ENCODE data around the gene ZWILCH.

Gene ZWILCH

DNA sequence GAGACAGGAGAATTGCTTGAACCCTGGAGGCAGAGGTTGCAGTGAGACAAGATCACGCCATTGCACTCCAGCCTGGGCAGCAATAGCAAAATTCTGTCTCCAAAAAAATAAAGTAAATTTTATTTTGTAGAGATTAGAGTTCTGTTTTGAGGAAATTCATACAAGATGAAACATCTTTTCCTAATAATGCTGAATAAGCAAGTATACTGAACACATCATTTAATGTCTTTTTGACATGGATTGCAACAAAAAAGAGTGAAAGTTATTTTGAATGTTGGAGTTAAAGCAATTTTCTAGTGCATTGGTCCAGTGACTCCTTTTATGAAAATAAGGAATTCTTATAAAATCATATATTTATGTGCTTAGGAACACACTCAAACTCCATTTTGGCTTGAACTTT, 40.1 kb downstream of the ZWILCH start:
- no peak for DNase-seq (ENCODE audit: low read depth, low spot score)

DNA sequence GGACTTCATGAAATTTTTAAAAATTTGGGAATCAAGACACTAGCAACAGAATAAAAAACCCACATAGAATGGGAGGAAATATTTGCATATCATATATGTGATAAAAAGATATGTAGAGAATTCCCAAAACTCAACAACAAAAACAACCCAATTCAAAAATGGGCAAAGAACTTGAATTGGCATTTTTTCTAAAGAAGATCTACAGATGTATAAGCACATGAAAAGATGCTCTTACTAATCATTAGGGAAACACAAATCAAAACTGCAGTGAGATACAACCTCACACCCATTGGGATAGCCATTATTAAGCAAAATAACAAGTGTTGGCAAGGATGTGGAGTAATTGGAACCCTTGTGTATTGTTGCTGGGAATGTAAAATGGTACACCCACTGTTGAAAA, 50.6 kb downstream of the ZWILCH start:
- DNase-seq (ENCODE audit: low read depth, low spot score): no peak

DNA sequence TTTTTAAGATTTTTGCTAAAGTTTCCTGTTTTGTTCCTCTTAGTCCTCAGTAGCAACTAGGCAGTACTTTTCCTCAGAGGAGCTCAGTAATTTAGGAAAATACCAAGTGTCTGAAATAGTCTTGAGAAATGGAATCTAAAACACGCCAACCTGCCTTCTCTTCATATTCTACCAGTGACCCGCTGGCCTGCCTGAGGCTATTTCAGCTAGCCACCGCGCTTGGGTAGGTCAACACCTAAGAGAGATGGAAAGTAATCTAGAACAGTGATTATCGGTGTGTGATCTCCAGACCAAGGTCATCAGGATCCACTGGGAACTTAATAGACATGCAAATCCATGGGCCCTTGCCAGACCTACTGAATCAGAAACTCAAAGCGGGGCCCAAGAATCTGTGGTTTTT, 53.1 kb downstream of the ZWILCH start:
- DNase-seq (ENCODE audit: low read depth, low spot score): no peak

DNA sequence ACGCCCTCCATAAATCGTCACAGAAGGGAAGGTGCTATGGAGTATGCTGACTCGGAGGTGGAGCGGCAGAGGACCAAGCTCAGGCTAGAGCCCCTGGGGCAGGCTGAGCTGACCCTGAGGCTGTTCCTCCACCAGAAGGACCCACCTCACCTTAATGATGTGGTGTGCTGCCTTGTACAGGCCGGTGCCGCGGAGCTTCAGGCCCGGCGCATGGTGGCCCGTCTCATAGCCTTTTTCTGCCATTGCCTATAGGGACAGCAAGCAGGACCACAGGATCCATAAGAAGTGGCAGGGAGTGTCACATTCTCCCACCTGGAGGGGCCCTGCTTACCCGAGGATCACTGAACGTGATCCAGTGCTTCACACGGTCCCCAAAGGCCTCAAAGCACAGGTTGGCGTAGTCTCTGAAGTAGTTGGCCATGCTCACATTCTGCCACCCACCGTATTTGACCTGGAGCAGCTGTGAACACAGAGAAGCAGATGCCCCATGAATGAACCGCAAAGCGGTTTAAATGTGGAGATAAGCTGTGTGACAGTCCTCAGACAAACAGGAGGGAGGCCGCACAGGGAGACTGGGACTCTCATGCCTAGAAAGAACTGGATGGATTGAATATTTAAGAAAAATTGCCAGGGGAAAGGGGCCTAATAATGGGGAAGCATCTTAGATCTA, 55.9 kb downstream of the ZWILCH start:
- no peak for DNase-seq (ENCODE audit: low read depth, low spot score)

DNA sequence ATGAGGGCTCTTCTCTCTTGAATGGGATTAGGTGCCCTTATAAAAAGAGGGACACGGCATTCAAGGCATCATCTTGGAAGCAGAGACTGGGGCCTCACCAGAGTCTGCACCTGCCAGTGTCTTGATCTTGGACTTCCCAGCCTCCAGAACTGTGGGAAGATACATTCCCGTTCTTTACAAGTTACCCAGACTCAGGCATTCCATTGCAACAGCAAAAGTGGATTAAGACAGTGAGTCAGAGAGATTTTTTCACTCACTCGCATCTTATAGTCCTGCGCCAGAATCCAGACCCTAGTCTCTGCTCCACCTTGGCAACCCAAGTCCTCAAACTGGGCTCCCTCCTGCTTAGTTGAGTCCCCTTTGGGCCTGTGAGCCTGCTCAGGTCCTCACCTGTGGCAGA, 58.0 kb downstream of the ZWILCH start:
- DNase-seq (ENCODE audit: low read depth, low spot score): no peak

DNA sequence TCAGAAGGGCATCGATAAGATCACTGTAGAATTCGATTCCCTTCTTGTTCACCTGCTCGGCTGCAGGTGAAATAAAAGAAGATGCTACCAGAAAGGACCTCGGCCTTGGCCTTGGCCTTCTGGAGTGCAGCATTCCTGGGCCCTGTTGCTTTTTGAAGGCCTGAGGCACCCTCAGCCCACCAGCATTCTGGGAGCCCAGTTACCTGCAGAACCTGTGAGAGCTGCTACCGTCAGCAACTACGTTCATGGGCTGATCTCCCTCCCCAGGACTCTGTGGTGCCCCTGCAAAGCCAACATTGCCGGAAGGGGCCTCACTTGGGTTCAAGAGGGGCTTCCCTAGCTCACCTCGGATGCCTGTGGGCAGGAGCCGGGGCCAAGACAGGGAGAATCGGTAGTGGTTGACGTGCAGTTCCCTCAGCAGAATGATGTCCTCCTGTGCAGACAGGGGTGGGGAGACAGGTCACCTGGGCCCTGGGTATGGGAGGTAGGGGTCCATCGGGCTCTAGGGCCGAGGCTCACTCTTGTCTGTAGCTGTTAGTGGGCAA, 58.5 kb downstream of the ZWILCH start:
- DNase-seq (ENCODE audit: low read depth, low spot score): no peak

DNA sequence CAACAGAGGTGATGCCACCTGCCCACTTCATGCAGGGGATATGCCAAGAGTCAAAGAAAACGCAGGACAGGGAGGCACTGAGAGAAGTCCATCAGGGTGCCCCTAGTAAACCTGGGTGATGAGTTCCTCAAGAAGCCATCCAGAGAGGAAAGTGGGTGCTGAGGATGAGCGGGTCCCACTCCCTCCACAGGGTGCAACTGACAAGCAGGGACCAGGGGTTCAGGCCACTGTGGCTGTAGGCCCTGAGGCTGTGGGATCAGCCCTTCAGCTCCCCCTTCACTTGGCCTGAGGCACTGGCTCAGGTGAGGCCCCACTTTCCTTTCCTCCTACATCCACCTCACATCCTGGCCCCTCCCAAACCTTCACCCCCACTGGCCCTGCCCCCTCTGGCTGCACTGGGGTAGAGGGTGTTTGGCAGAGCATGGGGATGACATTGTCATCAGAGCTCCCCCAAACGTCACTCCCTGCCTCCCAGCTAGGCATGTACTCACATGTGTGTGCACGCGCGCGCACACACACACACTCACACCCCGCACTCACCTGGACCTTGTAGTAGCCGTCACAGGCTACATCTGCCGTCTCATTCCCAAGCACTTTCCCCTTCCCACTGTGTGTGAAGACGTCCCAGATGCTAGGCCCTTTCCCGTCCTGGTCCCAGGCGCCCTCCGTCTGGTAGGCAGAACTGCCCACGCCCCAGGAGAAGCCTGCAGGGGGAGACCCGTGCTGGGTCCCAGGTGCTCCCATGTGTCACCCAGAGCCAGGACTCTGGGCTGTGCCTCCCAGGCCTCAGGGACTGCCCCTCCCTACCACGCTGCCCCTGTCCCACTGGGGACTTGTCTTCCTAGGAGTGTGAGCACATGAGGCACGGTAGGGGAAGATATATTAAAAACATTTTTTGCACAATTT, 59.3 kb downstream of the ZWILCH start:
- no peak for DNase-seq (ENCODE audit: low read depth, low spot score)

DNA sequence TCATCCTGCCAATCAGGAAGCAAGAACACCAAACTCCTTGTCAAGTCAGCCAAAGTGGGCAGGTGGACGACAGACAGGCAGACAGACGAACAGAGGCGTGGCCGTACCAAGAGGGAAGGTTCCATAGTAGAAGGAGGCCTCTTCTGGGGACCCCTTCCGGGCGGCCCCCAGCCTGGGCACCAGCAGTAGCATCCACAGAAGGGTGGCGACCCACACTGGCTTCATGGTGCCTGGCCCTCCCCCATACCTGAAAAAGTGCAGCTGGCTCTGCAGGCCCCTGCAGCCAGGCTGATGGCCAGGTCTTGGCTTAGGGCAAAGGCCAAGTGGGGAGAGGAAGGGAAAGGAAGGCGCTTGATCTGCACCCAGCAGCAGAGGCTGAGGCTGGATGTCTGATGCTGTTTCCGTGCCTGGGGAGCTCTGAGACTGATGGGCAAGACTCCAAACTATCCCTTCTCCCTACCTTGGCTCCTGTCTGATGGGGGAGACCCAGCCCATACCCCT, 60.1 kb downstream of the ZWILCH start:
- no peak for DNase-seq (ENCODE audit: low read depth, low spot score)

DNA sequence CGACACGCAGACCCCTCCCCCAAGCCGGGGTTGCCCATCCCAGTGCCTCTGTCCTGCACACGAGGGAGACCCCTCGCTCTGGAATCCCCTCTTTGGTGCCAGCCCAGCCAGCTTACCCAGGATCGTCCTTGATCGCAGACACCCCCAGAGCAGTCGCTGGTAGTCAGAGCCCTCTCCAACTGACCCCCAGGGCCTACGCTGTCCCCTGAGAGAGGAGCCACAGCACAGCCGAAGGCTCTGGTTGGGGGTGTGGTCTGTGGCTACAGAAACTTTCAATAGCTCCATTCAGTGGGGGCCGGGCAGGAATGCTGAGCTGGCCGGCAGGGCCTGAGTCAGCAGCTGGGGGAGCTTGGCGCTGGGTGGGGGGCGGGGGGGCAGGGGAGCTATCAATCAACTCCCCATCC, 60.6 kb downstream of the ZWILCH start, which contains the start of gene LCTL:
Gene LCTL, minus strand, starts transcription at position 258 of the 404 bp plus-strand sequence. CDS start 633 bp downstream, outside the sequence.
- DNase-seq (ENCODE audit: low read depth, low spot score): no peak

DNA sequence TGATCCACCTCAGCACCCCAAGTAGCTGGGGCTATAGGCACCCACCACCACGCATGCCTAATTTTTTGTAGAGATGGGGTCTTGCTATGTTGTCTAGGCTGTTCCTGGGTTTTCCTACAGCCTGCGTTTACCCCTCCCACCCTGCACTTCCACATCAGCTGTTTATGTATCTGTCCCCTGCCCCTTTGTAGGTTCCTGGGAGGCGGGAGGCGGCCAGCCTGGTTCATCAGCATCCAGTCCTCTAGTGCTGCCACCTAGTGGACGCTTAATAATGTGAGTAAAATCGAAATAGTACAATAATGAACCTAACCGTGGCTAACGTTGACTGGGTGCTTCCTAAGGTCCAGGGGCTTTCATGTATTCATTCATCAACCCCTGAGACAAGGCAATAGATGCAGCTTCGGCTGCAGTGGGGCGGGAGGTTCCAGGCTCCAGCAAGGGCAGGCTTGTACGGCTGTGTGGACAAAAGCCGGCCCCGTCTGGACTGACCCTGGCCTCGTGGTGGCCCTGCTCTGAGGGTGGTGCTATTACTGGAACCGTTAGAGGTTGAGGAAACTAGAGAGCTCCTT, 61.9 kb downstream of the ZWILCH start:
- DNase-seq (ENCODE audit: low read depth, low spot score): peak; percentile 80

DNA sequence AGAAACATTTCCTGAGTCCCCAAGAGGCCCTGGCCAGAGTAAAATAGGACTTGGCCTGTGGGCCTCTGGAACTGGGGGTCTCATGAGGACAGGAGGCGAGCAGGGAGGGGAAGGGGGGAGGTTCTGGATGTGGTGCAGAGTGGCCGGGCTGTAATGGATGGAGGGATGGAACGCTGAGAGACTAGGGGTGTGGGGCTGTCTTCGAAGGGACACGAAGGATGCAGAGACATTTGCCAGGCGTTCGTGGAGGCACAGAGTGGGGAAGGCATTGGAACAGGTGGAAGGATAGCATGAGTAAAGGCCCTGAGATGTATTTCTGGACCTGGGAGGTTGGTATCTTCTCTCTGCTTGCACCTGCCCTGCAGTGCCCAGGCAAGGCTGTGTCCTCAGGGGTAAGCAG, 62.8 kb downstream of the ZWILCH start:
- DNase-seq (ENCODE audit: low read depth, low spot score): no peak

DNA sequence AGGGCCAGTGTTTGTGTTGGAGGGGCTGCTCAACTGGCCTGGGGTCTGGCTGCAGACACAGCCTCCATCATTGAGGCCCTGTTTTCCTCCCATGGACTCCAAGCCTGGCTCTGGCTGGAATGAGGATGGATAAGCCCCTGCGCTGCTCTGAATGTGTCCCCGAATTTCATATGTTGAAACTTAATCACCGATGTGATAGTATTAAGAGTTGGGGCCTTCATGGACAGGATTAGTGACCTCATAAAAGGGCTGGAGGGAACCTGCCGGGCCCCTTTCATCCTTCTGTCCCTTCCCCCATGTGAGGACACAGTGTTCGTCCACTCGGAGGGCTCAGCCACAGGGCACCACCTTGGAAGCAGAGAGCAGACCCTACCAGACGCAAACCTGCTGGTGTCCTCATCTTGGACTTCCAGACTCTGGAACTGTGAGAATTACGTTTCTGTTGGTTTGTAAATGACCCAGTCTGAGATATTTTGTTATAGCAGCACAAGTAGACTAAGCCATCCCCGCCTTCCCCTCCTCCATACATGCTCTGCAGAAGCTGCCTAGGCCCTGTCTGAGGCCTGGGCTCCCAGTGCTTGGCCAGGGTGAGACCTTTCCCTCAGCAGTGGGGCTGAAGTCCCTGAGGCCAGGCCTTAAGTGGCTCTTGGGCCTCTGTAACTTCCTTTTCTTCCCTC, 64.5 kb downstream of the ZWILCH start:
- no peak for DNase-seq (ENCODE audit: low read depth, low spot score)

DNA sequence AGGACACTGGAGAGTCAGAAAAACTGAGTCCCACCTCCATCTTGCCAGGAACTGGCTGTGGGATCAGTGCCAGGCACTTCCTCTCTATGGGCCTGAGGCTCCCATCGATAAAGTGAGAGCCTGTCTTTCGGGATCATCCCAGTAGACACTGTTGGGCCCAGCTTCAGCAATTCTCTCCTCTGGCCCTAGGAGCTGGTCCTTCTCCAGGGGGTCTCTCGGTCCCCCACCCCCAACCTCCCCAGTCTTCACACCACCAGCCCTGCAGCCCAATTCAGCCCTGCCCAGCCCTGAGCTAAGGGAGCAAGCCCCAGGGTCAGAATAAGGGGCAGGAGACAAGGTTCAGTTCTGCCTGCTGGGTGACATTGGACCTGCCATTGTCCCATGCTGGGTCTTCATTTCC, 65.2 kb downstream of the ZWILCH start:
- DNase-seq (ENCODE audit: low read depth, low spot score): no peak

DNA sequence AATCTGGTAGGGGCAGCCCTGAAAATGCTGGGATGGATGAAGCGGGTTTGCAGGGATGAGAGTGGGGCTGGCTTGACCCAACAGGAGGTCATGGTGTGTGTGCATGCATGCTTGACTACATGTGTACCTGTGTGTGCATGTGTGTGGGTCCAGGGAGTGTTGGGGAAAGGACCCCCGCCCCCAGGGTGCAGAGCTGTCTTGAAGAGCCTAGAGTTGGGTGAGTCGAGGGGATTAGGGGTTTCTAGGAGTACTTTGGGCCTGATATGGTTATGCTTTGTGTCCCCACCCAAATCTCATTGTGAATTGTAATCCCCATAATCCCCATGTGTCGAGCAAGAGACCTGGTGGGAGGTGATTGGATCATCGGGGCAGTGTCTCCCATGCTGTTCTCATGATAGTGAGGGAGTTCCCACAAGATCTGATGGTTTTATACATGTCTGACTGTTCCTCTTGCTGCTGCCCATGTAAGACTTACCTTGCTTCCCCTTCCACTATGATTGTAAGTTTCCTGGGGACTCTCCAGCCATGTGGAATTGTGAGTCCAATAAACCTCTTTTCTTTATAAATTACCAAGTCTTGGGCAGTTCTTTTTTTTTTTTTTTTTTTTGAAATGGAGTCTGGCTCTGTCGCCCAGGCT, 65.8 kb downstream of the ZWILCH start:
- DNase-seq (ENCODE audit: low read depth, low spot score): no peak

DNA sequence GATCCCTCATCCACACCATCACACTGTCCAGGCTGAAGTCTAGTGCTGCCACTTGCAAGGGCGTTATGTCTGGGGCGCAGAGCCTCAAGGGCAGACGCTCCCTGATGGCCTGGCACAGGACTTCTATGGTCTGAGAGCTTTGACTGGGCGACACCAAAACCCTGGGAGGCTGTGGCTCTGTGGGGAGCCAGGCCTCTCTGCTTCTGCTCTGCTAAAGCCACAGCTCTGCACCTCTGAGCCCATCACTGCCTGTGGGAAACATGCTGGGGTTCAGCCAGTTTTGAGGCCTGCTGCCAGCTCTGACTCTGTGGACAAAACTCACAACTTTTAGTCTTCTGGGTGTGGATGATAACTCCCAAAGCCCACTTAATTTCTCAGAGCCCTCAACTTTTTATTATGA, 67.0 kb downstream of the ZWILCH start:
- DNase-seq (ENCODE audit: low read depth, low spot score): no peak

DNA sequence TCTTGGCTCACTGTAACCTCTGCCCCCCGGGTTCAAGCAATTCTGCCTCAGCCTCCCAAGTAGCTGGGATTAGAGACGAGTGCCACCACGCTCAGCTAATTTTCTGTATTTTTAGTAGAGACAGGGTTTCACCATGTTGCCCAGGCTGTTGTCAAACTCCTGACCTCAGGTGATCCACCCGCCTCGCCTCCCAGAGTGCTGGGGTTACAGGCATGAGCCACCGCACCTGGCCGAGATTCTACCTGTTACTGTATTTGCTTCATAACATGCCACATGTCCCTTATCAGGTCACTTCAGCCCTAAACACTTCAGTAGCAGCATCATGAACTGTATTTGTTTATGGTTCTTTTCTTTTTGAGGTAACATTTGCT, 68.2 kb downstream of the ZWILCH start:
- DNase-seq (ENCODE audit: low read depth, low spot score): no peak

DNA sequence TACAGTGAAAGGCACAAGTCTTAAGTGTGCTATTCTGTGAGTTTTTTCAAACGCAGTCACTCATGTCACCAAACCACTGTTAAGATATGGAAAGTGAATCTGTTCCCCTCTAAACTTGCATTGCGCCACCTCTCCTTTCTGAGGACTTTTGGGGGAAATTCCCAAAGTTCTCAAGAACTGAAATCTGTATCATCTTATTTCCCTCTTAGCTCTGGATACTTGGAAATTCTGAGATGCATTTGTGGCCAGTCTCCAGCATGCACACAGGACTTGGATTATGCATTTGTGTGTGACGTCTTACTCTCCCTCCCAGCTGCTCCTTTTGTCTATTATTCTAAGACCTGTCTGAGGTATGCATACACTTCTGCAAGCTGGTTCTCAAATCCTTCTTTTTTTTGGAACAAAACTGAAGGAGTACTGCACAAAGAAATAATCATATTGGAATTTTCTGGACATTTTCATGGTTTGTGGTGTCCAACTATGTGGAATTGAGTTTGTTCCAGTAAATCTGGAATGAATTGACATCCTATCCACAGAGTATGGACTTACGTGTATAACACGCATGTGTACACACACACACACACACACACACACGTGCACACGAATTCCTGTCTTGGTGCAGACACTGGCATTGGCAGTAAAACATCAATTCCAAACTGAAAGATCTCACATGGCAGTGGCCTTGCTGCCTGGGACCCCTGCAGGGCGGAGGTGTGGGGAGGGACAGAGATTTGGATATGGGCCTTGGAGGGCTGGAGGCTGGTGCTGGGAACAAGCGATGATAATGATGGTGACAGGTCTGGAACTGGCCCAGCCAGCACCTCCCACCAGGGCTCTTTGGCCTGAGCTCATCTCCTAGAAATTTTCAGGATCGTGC, 68.8 kb downstream of the ZWILCH start:
- no peak for DNase-seq (ENCODE audit: low read depth, low spot score)

DNA sequence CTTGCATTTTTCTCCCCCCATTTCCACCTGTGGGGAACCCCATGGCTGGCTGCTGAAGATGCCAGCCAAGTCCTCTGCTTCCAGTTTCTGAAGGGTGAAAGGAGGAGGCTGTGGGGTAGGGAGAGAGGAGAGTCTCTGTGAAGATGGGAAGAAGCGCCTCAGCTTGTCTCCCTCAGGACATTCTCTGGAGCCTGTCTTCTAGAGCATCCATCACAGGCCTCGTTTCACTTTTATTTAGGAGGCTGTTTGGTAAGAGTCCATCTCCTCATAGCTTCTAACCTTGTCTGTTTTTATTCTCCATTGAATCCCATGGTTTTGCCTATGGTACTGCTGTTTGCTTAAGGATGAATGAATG, 69.4 kb downstream of the ZWILCH start:
- DNase-seq (ENCODE audit: low read depth, low spot score): no peak

DNA sequence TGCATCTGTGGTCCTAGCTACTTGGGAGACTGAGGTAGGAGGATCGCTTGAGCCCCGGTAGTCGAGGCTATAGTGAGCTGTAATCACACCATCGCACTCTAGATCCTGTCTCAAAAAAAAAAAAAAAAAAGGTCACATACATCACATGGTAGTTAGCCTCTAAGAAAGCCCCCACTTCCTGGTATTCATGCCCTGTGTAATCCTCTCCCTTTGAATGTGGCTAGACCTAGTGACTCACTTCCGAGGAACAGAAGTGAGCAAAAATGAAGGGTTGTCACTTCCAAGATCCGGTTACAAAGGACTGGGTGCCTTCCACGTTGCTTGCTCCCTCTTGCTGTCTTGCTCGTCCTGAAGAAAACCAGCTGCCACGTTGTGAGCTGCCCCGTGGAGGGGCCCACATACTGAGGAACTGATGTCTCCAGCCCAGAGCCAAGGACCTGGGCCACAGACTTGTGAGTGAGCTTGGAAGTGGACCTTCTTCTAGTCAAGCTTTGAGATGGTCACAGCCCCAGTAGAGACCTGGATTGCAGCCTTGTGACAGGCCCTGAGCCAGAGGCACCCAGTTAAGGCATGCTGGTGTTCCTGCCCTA, 73.3 kb downstream of the ZWILCH start:
- no peak for DNase-seq (ENCODE audit: low read depth, low spot score)

DNA sequence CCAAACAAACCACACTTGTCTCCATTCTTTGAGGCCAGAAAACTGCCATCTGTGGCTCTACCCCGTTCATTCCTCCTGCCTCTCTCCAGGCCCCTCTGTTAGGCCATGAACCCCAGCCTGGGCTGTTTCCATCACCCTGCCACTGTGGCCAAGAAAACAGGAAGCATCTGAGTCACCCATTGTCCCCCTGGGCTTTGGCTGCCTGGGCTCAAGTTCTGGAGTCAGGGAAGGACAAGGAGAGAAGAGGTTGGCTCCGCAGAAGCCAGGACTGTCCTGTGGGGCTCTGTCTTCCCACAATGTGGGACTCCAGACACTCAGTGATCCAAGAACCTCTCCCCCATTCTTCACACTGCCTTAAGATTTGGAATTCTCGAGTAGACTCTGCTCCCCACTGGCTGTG, 75.5 kb downstream of the ZWILCH start:
- no peak for DNase-seq (ENCODE audit: low read depth, low spot score)
